ENCODE data around the gene ENTHD1.

- TF ChIP-seq CTCF (IDR thresholded peaks at IDR 0.05) = no peak
- TF ChIP-seq POLR2A (IDR thresholded peaks at IDR 0.05) = no peak
Measured at GRCh38 chr22:39845529-39845928, 48.0 kb downstream of the ENTHD1 start.
